ENCODE data around the gene ZNF488. TPM values are rescaled to one million over a fixed set of nuclear protein-coding genes. Genes with fewer than 3 reads are reported as not detected.

ZNF488 gene
- total RNA-seq, 4 donors from 2014 or later, result 0.12 to 0.47 TPM; not detected in 2

DNA sequence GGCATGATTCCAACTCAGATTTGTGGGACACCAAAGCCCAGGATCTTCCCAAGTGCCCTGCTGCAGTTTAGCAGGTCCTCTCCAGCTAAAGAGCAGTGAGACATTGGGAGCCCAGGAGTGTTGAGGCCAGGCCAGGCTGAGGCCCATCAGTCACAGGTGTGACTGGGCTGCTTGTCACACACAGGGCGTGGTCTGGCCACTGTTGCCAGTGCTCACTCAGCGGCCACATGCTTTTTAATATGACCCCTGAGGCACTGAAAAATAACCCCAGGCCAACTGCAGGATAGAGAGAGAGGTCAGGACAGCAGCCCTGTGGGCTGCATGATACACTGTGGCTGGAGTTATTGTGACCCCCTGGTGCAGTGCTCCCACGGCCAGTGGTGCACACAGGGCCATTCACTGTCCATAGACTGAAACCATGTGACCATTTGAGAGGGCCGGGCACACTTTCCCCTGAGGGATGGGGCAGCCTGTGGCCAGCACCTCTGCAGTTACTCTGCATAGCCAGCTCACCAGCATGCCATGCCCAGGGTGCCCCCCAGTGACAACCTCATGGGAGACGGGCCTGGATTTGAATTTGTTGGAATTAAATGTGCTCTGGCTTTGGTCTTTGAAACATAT lies 57.7 kb downstream of the ZNF488 start:
- H3K27me3 ChIP-seq, result peaks cover 40% of the 10 kb centered on the region
- WGBS, 2 donors (ENCODE audit: low coverage in 1 of 2), result no CpG with 5 or more reads among the region's 5 CpGs
- H3K9me3 ChIP-seq, result no peaks in the 10 kb centered on the region
- TF ChIP-seq EP300 (IDR thresholded peaks at IDR 0.05), result no peak
- TF ChIP-seq, protein P1, sequence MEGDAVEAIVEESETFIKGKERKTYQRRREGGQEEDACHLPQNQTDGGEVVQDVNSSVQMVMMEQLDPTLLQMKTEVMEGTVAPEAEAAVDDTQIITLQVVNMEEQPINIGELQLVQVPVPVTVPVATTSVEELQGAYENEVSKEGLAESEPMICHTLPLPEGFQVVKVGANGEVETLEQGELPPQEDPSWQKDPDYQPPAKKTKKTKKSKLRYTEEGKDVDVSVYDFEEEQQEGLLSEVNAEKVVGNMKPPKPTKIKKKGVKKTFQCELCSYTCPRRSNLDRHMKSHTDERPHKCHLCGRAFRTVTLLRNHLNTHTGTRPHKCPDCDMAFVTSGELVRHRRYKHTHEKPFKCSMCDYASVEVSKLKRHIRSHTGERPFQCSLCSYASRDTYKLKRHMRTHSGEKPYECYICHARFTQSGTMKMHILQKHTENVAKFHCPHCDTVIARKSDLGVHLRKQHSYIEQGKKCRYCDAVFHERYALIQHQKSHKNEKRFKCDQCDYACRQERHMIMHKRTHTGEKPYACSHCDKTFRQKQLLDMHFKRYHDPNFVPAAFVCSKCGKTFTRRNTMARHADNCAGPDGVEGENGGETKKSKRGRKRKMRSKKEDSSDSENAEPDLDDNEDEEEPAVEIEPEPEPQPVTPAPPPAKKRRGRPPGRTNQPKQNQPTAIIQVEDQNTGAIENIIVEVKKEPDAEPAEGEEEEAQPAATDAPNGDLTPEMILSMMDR (IDR thresholded peaks at IDR 0.05), result no peak
- no peak overlapping the region for H3K27ac ChIP-seq
- H3K4me1 ChIP-seq, result no peaks in the 10 kb centered on the region
- no peak for ATAC-seq
- H3K36me3 ChIP-seq, result no peaks in the 10 kb centered on the region
- H3K4me3 ChIP-seq, result no peak overlapping the region

DNA sequence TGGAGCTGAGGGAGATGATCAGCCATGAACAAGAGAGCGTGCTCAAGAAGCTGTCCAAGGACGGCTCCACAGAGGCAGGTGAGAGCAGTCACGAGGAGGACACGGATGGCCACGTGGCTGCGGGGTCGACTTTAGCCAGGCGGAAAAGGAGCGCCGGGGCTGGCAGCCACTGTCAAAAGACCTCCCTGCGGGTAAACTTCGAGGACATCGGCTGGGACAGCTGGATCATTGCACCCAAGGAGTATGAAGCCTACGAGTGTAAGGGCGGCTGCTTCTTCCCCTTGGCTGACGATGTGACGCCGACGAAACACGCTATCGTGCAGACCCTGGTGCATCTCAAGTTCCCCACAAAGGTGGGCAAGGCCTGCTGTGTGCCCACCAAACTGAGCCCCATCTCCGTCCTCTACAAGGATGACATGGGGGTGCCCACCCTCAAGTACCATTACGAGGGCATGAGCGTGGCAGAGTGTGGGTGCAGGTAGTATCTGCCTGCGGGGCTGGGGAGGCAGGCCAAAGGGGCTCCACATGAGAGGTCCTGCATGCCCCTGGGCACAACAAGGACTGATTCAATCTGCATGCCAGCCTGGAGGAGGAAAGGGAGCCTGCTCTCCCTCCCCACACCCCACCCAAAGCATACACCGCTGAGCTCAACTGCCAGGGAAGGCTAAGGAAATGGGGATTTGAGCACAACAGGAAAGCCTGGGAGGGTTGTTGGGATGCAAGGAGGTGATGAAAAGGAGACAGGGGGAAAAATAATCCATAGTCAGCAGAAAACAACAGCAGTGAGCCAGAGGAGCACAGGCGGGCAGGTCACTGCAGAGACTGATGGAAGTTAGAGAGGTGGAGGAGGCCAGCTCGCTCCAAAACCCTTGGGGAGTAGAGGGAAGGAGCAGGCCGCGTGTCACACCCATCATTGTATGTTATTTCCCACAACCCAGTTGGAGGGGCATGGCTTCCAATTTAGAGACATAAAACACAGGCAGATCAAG lies 58.5 kb downstream of the ZNF488 start:
- WGBS, 2 donors (ENCODE audit: low coverage in 1 of 2), result 81 to 93% methylated on average over 6 to 11 of the region's 30 CpGs
- H3K27me3 ChIP-seq, result peaks cover 33% of the 10 kb centered on the region
- no peak overlapping the region for H3K27ac ChIP-seq
- H3K4me3 ChIP-seq, result no peak overlapping the region
- TF ChIP-seq POLR2AphosphoS5 (IDR thresholded peaks at IDR 0.05), result no peak
- no peak for TF ChIP-seq POLR2A (IDR thresholded peaks at IDR 0.05)
- TF ChIP-seq EP300 (IDR thresholded peaks at IDR 0.05), result no peak
- TF ChIP-seq, protein P1 (IDR thresholded peaks at IDR 0.05), result no peak
- H3K4me1 ChIP-seq, result no peaks in the 10 kb centered on the region
- no peaks in the 10 kb centered on the region for H3K9me3 ChIP-seq
- H3K36me3 ChIP-seq, result no peaks in the 10 kb centered on the region
- no peak for ATAC-seq

DNA sequence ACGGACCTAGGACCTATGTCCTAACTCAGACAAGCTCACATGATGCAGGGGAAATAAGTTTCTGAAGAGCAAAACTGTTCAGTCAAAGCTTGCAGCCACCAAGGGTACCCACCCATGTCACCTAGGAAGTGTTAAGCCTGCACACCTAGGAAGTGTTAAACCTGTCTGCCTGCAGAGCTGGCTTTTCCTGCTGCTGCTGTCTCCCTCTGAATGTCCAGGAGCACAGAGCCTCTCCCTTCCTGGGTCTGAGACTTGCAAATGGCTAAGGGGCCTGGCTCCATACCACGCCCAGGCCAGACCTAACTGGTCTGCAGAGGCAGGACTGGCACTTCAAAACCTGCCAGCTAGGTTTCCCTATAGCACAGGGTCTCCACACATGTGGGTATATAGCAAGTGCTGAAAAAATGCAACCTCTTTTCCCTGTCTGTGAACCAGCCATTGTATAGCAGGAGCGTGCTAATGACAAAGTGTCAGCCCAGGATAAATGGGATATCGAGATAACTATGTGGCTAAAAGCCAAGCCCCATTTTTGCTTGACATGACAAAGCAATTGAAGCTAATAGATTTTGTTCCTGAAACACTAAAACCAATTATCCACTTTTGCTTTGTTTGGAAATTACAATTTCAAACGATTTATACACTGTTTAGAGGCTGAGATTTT lies 60.3 kb downstream of the ZNF488 start:
- Histone ChIP-seq H3K36me3 (no peaks in the 10 kb centered on the region), H3K4me1 (no peaks in the 10 kb centered on the region), H3K9me3 (no peaks in the 10 kb centered on the region), H3K4me3 (no peak overlapping the region), H3K27ac (no peak overlapping the region), H3K27me3 (peaks cover 29% of the 10 kb centered on the region)
- TF ChIP-seq, protein P1 (IDR thresholded peaks at IDR 0.05), result no peak
- TF ChIP-seq EP300 (IDR thresholded peaks at IDR 0.05), result no peak
- TF ChIP-seq POLR2A (IDR thresholded peaks at IDR 0.05), result no peak
- TF ChIP-seq POLR2AphosphoS5 (IDR thresholded peaks at IDR 0.05), result no peak
- WGBS, 2 donors (ENCODE audit: low coverage in 1 of 2), result 56 to 63% methylated on average over 4 to 5 of the region's 5 CpGs
- no peak for ATAC-seq

DNA sequence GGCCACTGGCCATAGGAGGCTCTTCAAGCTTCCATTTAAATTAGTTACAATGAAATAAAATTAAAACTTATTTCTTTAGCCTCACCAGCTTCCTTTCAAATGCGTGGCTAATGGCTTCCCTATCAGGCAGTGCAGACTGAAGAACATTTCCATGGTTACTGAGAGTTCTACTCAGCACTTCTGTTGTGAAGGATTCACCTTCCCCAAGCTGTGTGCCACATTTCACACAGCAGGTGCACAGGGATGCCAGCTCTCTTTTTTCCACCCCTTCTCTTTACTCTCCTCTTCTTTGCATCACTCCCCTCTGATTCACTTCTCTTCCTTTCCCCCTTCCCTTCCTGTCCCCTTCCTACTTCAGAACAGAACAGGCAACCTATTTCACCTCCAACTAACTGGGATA lies 61.0 kb downstream of the ZNF488 start:
- no peak for TF ChIP-seq POLR2A (IDR thresholded peaks at IDR 0.05)
- no peak for TF ChIP-seq EP300 (IDR thresholded peaks at IDR 0.05)
- TF ChIP-seq, protein P1 (IDR thresholded peaks at IDR 0.05), result no peak
- TF ChIP-seq POLR2AphosphoS5 (IDR thresholded peaks at IDR 0.05), result no peak
- Histone ChIP-seq H3K4me1 (no peaks in the 10 kb centered on the region), H3K27ac (no peak overlapping the region), H3K9me3 (no peaks in the 10 kb centered on the region), H3K4me3 (no peak overlapping the region), H3K27me3 (peaks cover 29% of the 10 kb centered on the region), H3K36me3 (no peaks in the 10 kb centered on the region)
- 80 to 88% methylated on average over 1 of the region's 1 CpG for WGBS, 2 donors (ENCODE audit: low coverage in 1 of 2)
- no peak for ATAC-seq

All from gastroesophageal sphincter (tissue), 4 donors.